HG02840 (cell line): ENCODE measurements around the gene OPCML.

Source experiments
- ATAC-seq: cut with Tn5 transposase; IDR thresholded peaks from one replicate; pipeline ENCODE4 v1.9.1; 2021; ENCODE audit warnings: mild to moderate bottlenecking, moderate library complexity, moderate number of reproducible peaks; ENCODE audit not compliant: unreplicated experiment, low FRiP score

Gene OPCML

GRCh38 chr11:133049244-133050019 lies 482.9 kb downstream of the OPCML start:
- ATAC-seq: no peak

GRCh38 chr11:133048270-133048669 lies 484.0 kb downstream of the OPCML start:
- no peak for ATAC-seq

GRCh38 chr11:133047771-133048115 lies 484.6 kb downstream of the OPCML start:
- ATAC-seq: no peak

GRCh38 chr11:133047036-133047770 lies 485.1 kb downstream of the OPCML start:
- no peak for ATAC-seq

- ATAC-seq: no peak
These were observed 486.0 kb downstream of the OPCML start for GRCh38 chr11:133046252-133046651.

- no peak for ATAC-seq
These were observed 490.1 kb downstream of the OPCML start for GRCh38 chr11:133041928-133042882.

GRCh38 chr11:133041181-133041580 lies 491.1 kb downstream of the OPCML start:
- no peak for ATAC-seq

GRCh38 chr11:133040289-133040900 lies 491.9 kb downstream of the OPCML start:
- ATAC-seq: no peak

GRCh38 chr11:133038850-133039249 lies 493.5 kb downstream of the OPCML start:
- ATAC-seq: no peak

- ATAC-seq: no peak
These were observed 497.4 kb downstream of the OPCML start for GRCh38 chr11:133034929-133035328.

- ATAC-seq: no peak
These were observed 503.2 kb downstream of the OPCML start for GRCh38 chr11:133029107-133029506.

GRCh38 chr11:133026952-133027351 lies 505.3 kb downstream of the OPCML start:
- ATAC-seq: no peak

- ATAC-seq: no peak
These were observed 508.0 kb downstream of the OPCML start for GRCh38 chr11:133024301-133024700.

- no peak for ATAC-seq
These were observed 509.1 kb downstream of the OPCML start for GRCh38 chr11:133023232-133023631.

- no peak for ATAC-seq
These were observed 510.7 kb downstream of the OPCML start for GRCh38 chr11:133021553-133021952.

GRCh38 chr11:133020372-133020714 lies 512.0 kb downstream of the OPCML start:
- ATAC-seq: no peak

GRCh38 chr11:133019545-133020371 lies 512.5 kb downstream of the OPCML start:
- no peak for ATAC-seq

GRCh38 chr11:133015457-133015856 lies 516.8 kb downstream of the OPCML start:
- ATAC-seq: no peak

- no peak for ATAC-seq
These were observed 518.0 kb downstream of the OPCML start for GRCh38 chr11:133014337-133014736.

- ATAC-seq: no peak
These were observed 519.5 kb downstream of the OPCML start for GRCh38 chr11:133012803-133013202.
